ENCODE data around the gene DNAJA1. TPM values are rescaled to one million over a fixed set of nuclear protein-coding genes. Genes with fewer than 3 reads are reported as not detected.
"Not testable (repeated sequence)": the region's sequence is repeated elsewhere in the genome, so short reads cannot be mapped to it uniquely, and the experiment has no call there.

Gene DNAJA1
- total RNA-seq, 1 donor from 2014 or later = 125 TPM

- no peak for TF ChIP-seq CTCF (IDR thresholded peaks at IDR 0.05)
- intact Hi-C loops (cut with DNase I) = no loop called here
These were observed 51.3 kb downstream of the DNAJA1 start, which contains the start of gene SMU1 for GRCh38 chr9:33076046-33077004. TSS of gene SMU1 (minus strand) at chr9:33076674. CDS start at chr9:33076608, 66 bp downstream.

GRCh38 chr9:33080534-33080933 is 55.5 kb downstream of the DNAJA1 start:
- no peak overlapping the region for H3K4me3 ChIP-seq
- no peak for DNase-seq
- intact Hi-C loops (cut with DNase I) = loop anchor here (5.0 to 10.0 kb wide), 2 partner anchors 94 to 147 kb away; no protein-coding TSS in a partner anchor
- no peaks in the 10 kb centered on the region for H3K27me3 ChIP-seq
- no peaks in the 10 kb centered on the region for H3K36me3 ChIP-seq
- H3K9me3 ChIP-seq = no peaks in the 10 kb centered on the region
- TF ChIP-seq CTCF (IDR thresholded peaks at IDR 0.05) = no peak
- ATAC-seq = no peak
- H3K27ac ChIP-seq = peak overlapping the region; percentile 52
- H3K4me1 ChIP-seq = peaks cover 16% of the 10 kb centered on the region

More at GRCh38 chr9:33076046-33077004, 51.3 kb downstream of the DNAJA1 start, which contains the start of gene SMU1:
- H3K4me3 ChIP-seq = peak within 1 kb of the TSS; percentile 68
- H3K36me3 ChIP-seq = peaks cover 21% of the 10 kb centered on the region
- peak within 1 kb of the TSS; percentile 90 for H3K27ac ChIP-seq
- H3K9me3 ChIP-seq = no peaks in the 10 kb centered on the region
- peaks cover 10% of the 10 kb centered on the region for H3K4me1 ChIP-seq
- H3K27me3 ChIP-seq = no peaks in the 10 kb centered on the region
- DNase-seq (peak; percentile 98), ATAC-seq (peak; percentile 99)

- no peaks in the 10 kb centered on the region for H3K27me3 ChIP-seq
- no peak overlapping the region for H3K4me3 ChIP-seq
- peak overlapping the region; percentile 52 for H3K27ac ChIP-seq
- H3K9me3 ChIP-seq = no peaks in the 10 kb centered on the region
- TF ChIP-seq CTCF (IDR thresholded peaks at IDR 0.05) = peak; percentile 76
- intact Hi-C loops (cut with DNase I) = loop anchor here (5.0 to 10.0 kb wide), 2 partner anchors 94 to 146 kb away; no protein-coding TSS in a partner anchor
- ATAC-seq (peak; percentile 77), DNase-seq (no peak)
- no peaks in the 10 kb centered on the region for H3K36me3 ChIP-seq
- H3K4me1 ChIP-seq = peaks cover 13% of the 10 kb centered on the region
These were observed 56.2 kb downstream of the DNAJA1 start for GRCh38 chr9:33081128-33081851.

GRCh38 chr9:33082128-33082527 is 57.1 kb downstream of the DNAJA1 start:
- Histone ChIP-seq H3K27me3 (no peaks in the 10 kb centered on the region), H3K4me1 (peaks cover 13% of the 10 kb centered on the region), H3K4me3 (no peak overlapping the region), H3K27ac (peak overlapping the region; percentile 36), H3K36me3 (no peaks in the 10 kb centered on the region), H3K9me3 (no peaks in the 10 kb centered on the region)
- no peak for DNase-seq
- intact Hi-C loops (cut with DNase I) = loop anchor here (5.0 to 10.0 kb wide), 2 partner anchors 93 to 145 kb away; no protein-coding TSS in a partner anchor
- ATAC-seq = no peak
- no peak for TF ChIP-seq CTCF (IDR thresholded peaks at IDR 0.05)

GRCh38 chr9:33082538-33083326 is 57.7 kb downstream of the DNAJA1 start:
- Histone ChIP-seq H3K27me3 (no peaks in the 10 kb centered on the region), H3K36me3 (no peaks in the 10 kb centered on the region), H3K27ac (peak overlapping the region; percentile 36), H3K4me1 (peaks cover 13% of the 10 kb centered on the region), H3K4me3 (no peak overlapping the region), H3K9me3 (no peaks in the 10 kb centered on the region)
- ATAC-seq = peak; percentile 65
- intact Hi-C loops (cut with DNase I) = loop anchor here (5.0 to 10.0 kb wide), 2 partner anchors 92 to 145 kb away; no protein-coding TSS in a partner anchor
- TF ChIP-seq CTCF (IDR thresholded peaks at IDR 0.05) = no peak
- DNase-seq = no peak

GRCh38 chr9:33085672-33086071 is 60.6 kb downstream of the DNAJA1 start:
- intact Hi-C loops (cut with DNase I) = loop anchor here (10.0 kb wide), 1 partner anchor 89 kb away; no protein-coding TSS in a partner anchor
- not testable (repeated sequence) for ATAC-seq, DNase-seq, H3K4me3 ChIP-seq, H3K36me3 ChIP-seq, H3K27ac ChIP-seq, H3K27me3 ChIP-seq, H3K9me3 ChIP-seq
- peaks cover 13% of the 10 kb centered on the region for H3K4me1 ChIP-seq

Measured in upper lobe of right lung (tissue), 1 donor.